Measurements from ENCODE around the gene ENPP1.

DNA sequence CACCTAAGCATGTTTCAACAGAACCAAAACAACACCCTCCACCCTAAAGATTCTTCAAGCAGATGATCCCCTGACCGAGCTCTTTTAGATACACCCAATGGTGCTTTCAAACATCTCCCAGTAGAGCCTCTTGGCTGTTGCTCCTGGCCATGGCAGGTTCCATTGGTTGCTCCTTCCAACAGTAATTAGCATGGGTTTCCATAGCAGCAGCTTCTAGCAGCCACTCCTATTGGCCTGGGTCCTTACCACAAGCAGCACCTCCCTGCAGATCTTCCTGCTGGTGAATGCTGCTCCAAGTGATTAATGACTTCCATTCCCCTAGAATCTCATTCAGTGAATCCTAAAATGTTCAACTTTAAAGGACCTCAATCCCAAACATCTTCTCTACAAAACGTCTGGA lies 129.4 kb downstream of the ENPP1 start:
- TF ChIP-seq EZH2 (IDR thresholded peaks at IDR 0.05; ENCODE audit: insufficient read depth, low read length) = no peak
- TF ChIP-seq, protein P1, sequence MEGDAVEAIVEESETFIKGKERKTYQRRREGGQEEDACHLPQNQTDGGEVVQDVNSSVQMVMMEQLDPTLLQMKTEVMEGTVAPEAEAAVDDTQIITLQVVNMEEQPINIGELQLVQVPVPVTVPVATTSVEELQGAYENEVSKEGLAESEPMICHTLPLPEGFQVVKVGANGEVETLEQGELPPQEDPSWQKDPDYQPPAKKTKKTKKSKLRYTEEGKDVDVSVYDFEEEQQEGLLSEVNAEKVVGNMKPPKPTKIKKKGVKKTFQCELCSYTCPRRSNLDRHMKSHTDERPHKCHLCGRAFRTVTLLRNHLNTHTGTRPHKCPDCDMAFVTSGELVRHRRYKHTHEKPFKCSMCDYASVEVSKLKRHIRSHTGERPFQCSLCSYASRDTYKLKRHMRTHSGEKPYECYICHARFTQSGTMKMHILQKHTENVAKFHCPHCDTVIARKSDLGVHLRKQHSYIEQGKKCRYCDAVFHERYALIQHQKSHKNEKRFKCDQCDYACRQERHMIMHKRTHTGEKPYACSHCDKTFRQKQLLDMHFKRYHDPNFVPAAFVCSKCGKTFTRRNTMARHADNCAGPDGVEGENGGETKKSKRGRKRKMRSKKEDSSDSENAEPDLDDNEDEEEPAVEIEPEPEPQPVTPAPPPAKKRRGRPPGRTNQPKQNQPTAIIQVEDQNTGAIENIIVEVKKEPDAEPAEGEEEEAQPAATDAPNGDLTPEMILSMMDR (IDR thresholded peaks at IDR 0.05; ENCODE audit: insufficient read depth, low read depth, low read length) = no peak
